Effector memory CD4-positive, alpha-beta T cell (primary cell): ENCODE data around the gene RPL36AL.
"Not testable (repeated sequence)": the region's sequence is repeated elsewhere in the genome, so short reads cannot be mapped to it uniquely, and the experiment has no call there.

Source experiments
- DNase-seq, 3 donors: peaks; one replicate each; pipeline ENCODE4 v3.0.0-alpha.2; 2020
- H3K27ac ChIP-seq: 2 replicates; pipeline ENCODE4 v1.7.0; 2013; ENCODE audit warnings: mild to moderate bottlenecking, low read length, moderate library complexity; ENCODE audit not compliant: insufficient read depth, poor library complexity, severe bottlenecking
- H3K27me3 ChIP-seq: replicated peaks from 2 replicates; pipeline ENCODE4 v1.7.0; 2013; ENCODE audit warnings: mild to moderate bottlenecking, low read length; ENCODE audit not compliant: insufficient read depth, control insufficient read depth, poor library complexity, severe bottlenecking
- H3K36me3 ChIP-seq: 2 replicates; pipeline ENCODE4 v1.7.0; 2013; ENCODE audit warnings: mild to moderate bottlenecking, low read length, moderate library complexity; ENCODE audit not compliant: control insufficient read depth, insufficient read depth
- H3K4me1 ChIP-seq: 2 replicates; pipeline ENCODE4 v1.7.0; 2013; ENCODE audit warnings: low read length, mild to moderate bottlenecking; ENCODE audit not compliant: control insufficient read depth, insufficient read depth, poor library complexity, severe bottlenecking
- H3K4me3 ChIP-seq: 2 replicates; pipeline ENCODE4 v1.7.0; 2013; ENCODE audit warnings: low read length, low read depth, mild to moderate bottlenecking; ENCODE audit not compliant: insufficient read depth, poor library complexity, severe bottlenecking
- H3K9me3 ChIP-seq: 2 replicates; pipeline ENCODE4 v1.7.0; 2013; ENCODE audit warnings: mild to moderate bottlenecking, low read length, moderate library complexity; ENCODE audit not compliant: control insufficient read depth

Gene RPL36AL

GRCh38 chr14:49594347-49595091 is 25.9 kb downstream of the RPL36AL start:
- DNase-seq = no peak
- H3K9me3 ChIP-seq = no peaks in the 10 kb centered on the region
- H3K4me1 ChIP-seq = no peaks in the 10 kb centered on the region
- no peak overlapping the region for H3K4me3 ChIP-seq
- no peak overlapping the region for H3K27ac ChIP-seq
- H3K36me3 ChIP-seq = no peaks in the 10 kb centered on the region
- no peaks in the 10 kb centered on the region for H3K27me3 ChIP-seq

- DNase-seq = no peak
- Histone ChIP-seq H3K9me3 (no peaks in the 10 kb centered on the region), H3K27ac (no peak overlapping the region), H3K4me1 (no peaks in the 10 kb centered on the region), H3K4me3 (no peak overlapping the region), H3K36me3 (no peaks in the 10 kb centered on the region), H3K27me3 (no peaks in the 10 kb centered on the region)
These were observed 27.4 kb downstream of the RPL36AL start for GRCh38 chr14:49593016-49593415.

- DNase-seq = no peak
- no peak overlapping the region for H3K4me3 ChIP-seq
- no peaks in the 10 kb centered on the region for H3K9me3 ChIP-seq
- peaks cover 2% of the 10 kb centered on the region for H3K4me1 ChIP-seq
- no peaks in the 10 kb centered on the region for H3K27me3 ChIP-seq
- H3K36me3 ChIP-seq = peaks cover 2% of the 10 kb centered on the region
- no peak overlapping the region for H3K27ac ChIP-seq
These were observed 31.0 kb downstream of the RPL36AL start for GRCh38 chr14:49589387-49589786.

- DNase-seq = peak in 1 of 3 donors; percentile 27
- Histone ChIP-seq H3K4me3 (peak overlapping the region; percentile 95), H3K27ac (peak overlapping the region; percentile 96), H3K27me3 (no peaks in the 10 kb centered on the region), H3K36me3 (peaks cover 26% of the 10 kb centered on the region), H3K4me1 (peaks cover 18% of the 10 kb centered on the region), H3K9me3 (no peaks in the 10 kb centered on the region)
These were observed 33.6 kb downstream of the RPL36AL start for GRCh38 chr14:49586673-49587460.

GRCh38 chr14:49585803-49586672 is 34.4 kb downstream of the RPL36AL start, which contains the start of gene RPS29:
Gene RPS29, minus strand, starts transcription at chr14:49586380. Its CDS starts 34 bp downstream, at chr14:49586346.
- Histone ChIP-seq H3K27ac (peak within 1 kb of the TSS; percentile 96), H3K4me1 (peaks cover 19% of the 10 kb centered on the region), H3K9me3 (no peaks in the 10 kb centered on the region), H3K27me3 (no peaks in the 10 kb centered on the region), H3K4me3 (peak within 1 kb of the TSS; percentile 95), H3K36me3 (peaks cover 26% of the 10 kb centered on the region)
- DNase-seq = peak; percentile 97 to 98 (median 98)

- H3K4me3 ChIP-seq = peak overlapping the region; percentile 95
- DNase-seq, H3K27me3 ChIP-seq, H3K9me3 ChIP-seq: not testable (repeated sequence)
- H3K4me1 ChIP-seq = peaks cover 19% of the 10 kb centered on the region
- H3K36me3 ChIP-seq = peaks cover 26% of the 10 kb centered on the region
- peak overlapping the region; percentile 96 for H3K27ac ChIP-seq
These were observed 35.3 kb downstream of the RPL36AL start for GRCh38 chr14:49584981-49585640.

GRCh38 chr14:49584058-49584457 is 36.4 kb downstream of the RPL36AL start:
- H3K9me3 ChIP-seq = no peaks in the 10 kb centered on the region
- H3K36me3 ChIP-seq = peaks cover 26% of the 10 kb centered on the region
- H3K4me1 ChIP-seq = peaks cover 19% of the 10 kb centered on the region
- H3K27ac ChIP-seq = peak overlapping the region; percentile 96
- peak overlapping the region; percentile 95 for H3K4me3 ChIP-seq
- no peak for DNase-seq
- no peaks in the 10 kb centered on the region for H3K27me3 ChIP-seq

GRCh38 chr14:49583629-49584028 is 36.8 kb downstream of the RPL36AL start:
- Histone ChIP-seq H3K27ac (no peak overlapping the region), H3K36me3 (peaks cover 26% of the 10 kb centered on the region), H3K4me3 (peak overlapping the region; percentile 95)

More at GRCh38 chr14:49583629-49584028, 36.8 kb downstream of the RPL36AL start:
- Histone ChIP-seq H3K9me3 (no peaks in the 10 kb centered on the region), H3K27me3 (no peaks in the 10 kb centered on the region), H3K4me1 (peaks cover 19% of the 10 kb centered on the region)
- DNase-seq = no peak
